Measurements from ENCODE around the gene RC3H1. TPM values are rescaled to one million over a fixed set of nuclear protein-coding genes. Genes with fewer than 3 reads are reported as not detected.
"Not testable (repeated sequence)": the region's sequence is repeated elsewhere in the genome, so short reads cannot be mapped to it uniquely, and the experiment has no call there.

Gene RC3H1
- total RNA-seq, 4 donors from 2014 or later, result 35.7 to 43.8 (median 39.3) TPM

GRCh38 chr1:173954179-173954578, 68.0 kb downstream of the RC3H1 start:
- no peak overlapping the region for H3K27ac ChIP-seq (replicated peaks in 1 of 4)
- H3K27me3 ChIP-seq, result no peaks in the 10 kb centered on the region
- no peaks in the 10 kb centered on the region for H3K9me3 ChIP-seq
- peaks cover 54 to 94% (median 81%) of the 10 kb centered on the region in 4 donors for H3K36me3 ChIP-seq
- H3K4me3 ChIP-seq, result no peak overlapping the region
- DNase-seq (ENCODE audit: extremely low spot score), result no peak
- intact Hi-C loops (cut with DNase I), result loop anchor here (10.0 kb wide), 1 partner anchor 79 kb away; no protein-coding TSS in a partner anchor
- H3K4me1 ChIP-seq, result no peaks in the 10 kb centered on the region
- TF ChIP-seq POLR2A (IDR thresholded peaks at IDR 0.05; ENCODE audit: low read depth) (no peak), CTCF (IDR thresholded peaks at IDR 0.05) (no peak), EP300 (IDR thresholded peaks at IDR 0.05) (no peak), POLR2AphosphoS5 (IDR thresholded peaks at IDR 0.05) (no peak)

- intact Hi-C loops (cut with DNase I), result no loop called here
- Histone ChIP-seq H3K4me1 (no peaks in the 10 kb centered on the region), H3K27ac (replicated peaks in 1 of 4) (no peak overlapping the region), H3K4me3 (no peak overlapping the region), H3K36me3 (peaks cover 64 to 100% (median 88%) of the 10 kb centered on the region in 4 donors), H3K27me3 (no peaks in the 10 kb centered on the region), H3K9me3 (no peaks in the 10 kb centered on the region)
- no peak for TF ChIP-seq POLR2AphosphoS5 (IDR thresholded peaks at IDR 0.05)
- no peak for TF ChIP-seq CTCF (IDR thresholded peaks at IDR 0.05)
- no peak for TF ChIP-seq EP300 (IDR thresholded peaks at IDR 0.05)
- TF ChIP-seq POLR2A (IDR thresholded peaks at IDR 0.05; ENCODE audit: low read depth), result no peak
- DNase-seq (ENCODE audit: extremely low spot score), result no peak
- 94% methylated on average over 4 of the region's 4 CpGs for WGBS
Measured at GRCh38 chr1:173948594-173948993, 73.6 kb downstream of the RC3H1 start.

GRCh38 chr1:173946380-173946921, 75.7 kb downstream of the RC3H1 start:
- no peak for TF ChIP-seq POLR2A (IDR thresholded peaks at IDR 0.05; ENCODE audit: low read depth)
- TF ChIP-seq CTCF (IDR thresholded peaks at IDR 0.05), result no peak
- no peak for TF ChIP-seq POLR2AphosphoS5 (IDR thresholded peaks at IDR 0.05)
- no peak for TF ChIP-seq EP300 (IDR thresholded peaks at IDR 0.05)
- WGBS, result 81% methylated on average over 4 of the region's 4 CpGs
- peaks cover 69 to 100% (median 94%) of the 10 kb centered on the region in 4 donors for H3K36me3 ChIP-seq
- H3K9me3 ChIP-seq, result no peaks in the 10 kb centered on the region
- H3K4me1 ChIP-seq, result no peaks in the 10 kb centered on the region
- no peak overlapping the region for H3K4me3 ChIP-seq
- H3K27ac ChIP-seq (replicated peaks in 1 of 4), result no peak overlapping the region
- DNase-seq (ENCODE audit: extremely low spot score), result no peak
- no peaks in the 10 kb centered on the region for H3K27me3 ChIP-seq
- intact Hi-C loops (cut with DNase I), result no loop called here

GRCh38 chr1:173937062-173937461, 85.1 kb downstream of the RC3H1 start:
- 68% methylated on average over 2 of the region's 2 CpGs for WGBS
- H3K4me1 ChIP-seq, result no peaks in the 10 kb centered on the region
- H3K27me3 ChIP-seq, result no peaks in the 10 kb centered on the region
- peaks cover 44 to 89% (median 72%) of the 10 kb centered on the region in 4 donors for H3K36me3 ChIP-seq
- H3K4me3 ChIP-seq, result no peak overlapping the region
- intact Hi-C loops (cut with DNase I), result no loop called here
- no peak for TF ChIP-seq CTCF (IDR thresholded peaks at IDR 0.05)
- TF ChIP-seq EP300 (IDR thresholded peaks at IDR 0.05), result no peak
- TF ChIP-seq POLR2AphosphoS5 (IDR thresholded peaks at IDR 0.05), result no peak
- no peak for TF ChIP-seq POLR2A (IDR thresholded peaks at IDR 0.05; ENCODE audit: low read depth)
- DNase-seq (ENCODE audit: extremely low spot score), result no peak
- H3K9me3 ChIP-seq, result no peaks in the 10 kb centered on the region
- no peak overlapping the region for H3K27ac ChIP-seq (replicated peaks in 1 of 4)

GRCh38 chr1:173934440-173934839, 87.7 kb downstream of the RC3H1 start:
- Histone ChIP-seq H3K4me3 (no peak overlapping the region), H3K27me3 (no peaks in the 10 kb centered on the region), H3K4me1 (no peaks in the 10 kb centered on the region), H3K27ac (replicated peaks in 1 of 4) (no peak overlapping the region), H3K36me3 (peaks cover 20 to 77% (median 50%) of the 10 kb centered on the region in 4 donors), H3K9me3 (no peaks in the 10 kb centered on the region)
- TF ChIP-seq CTCF (IDR thresholded peaks at IDR 0.05) (no peak), EP300 (IDR thresholded peaks at IDR 0.05) (no peak), POLR2A (IDR thresholded peaks at IDR 0.05; ENCODE audit: low read depth) (no peak), POLR2AphosphoS5 (IDR thresholded peaks at IDR 0.05) (no peak)
- 96% methylated on average over 1 of the region's 1 CpG for WGBS
- intact Hi-C loops (cut with DNase I), result no loop called here
- no peak for DNase-seq (ENCODE audit: extremely low spot score)

GRCh38 chr1:173930541-173930940, 91.6 kb downstream of the RC3H1 start:
- DNase-seq (ENCODE audit: extremely low spot score); intact Hi-C loops (cut with DNase I); H3K27ac ChIP-seq (replicated peaks in 1 of 4); H3K4me1 ChIP-seq; H3K27me3 ChIP-seq; H3K9me3 ChIP-seq; H3K4me3 ChIP-seq: not testable (repeated sequence)
- peaks cover 3 to 42% (median 19%) of the 10 kb centered on the region in 4 donors for H3K36me3 ChIP-seq
- WGBS, result 96% methylated on average over 5 of the region's 5 CpGs

Data from esophagus muscularis mucosa (tissue), 4 donors.